GM19452 (cell line): ENCODE results near the gene CCDC51.

Source experiments
- ATAC-seq: cut with Tn5 transposase; IDR thresholded peaks from one replicate; pipeline ENCODE4 v1.9.1; 2021; ENCODE audit not compliant: unreplicated experiment

Gene CCDC51

GRCh38 chr3:48435223-48435595 is 4.7 kb downstream of the CCDC51 start:
- no peak for ATAC-seq

GRCh38 chr3:48434591-48435222 is 5.2 kb downstream of the CCDC51 start:
- ATAC-seq = no peak

GRCh38 chr3:48433472-48434118 is 6.3 kb downstream of the CCDC51 start:
- no peak for ATAC-seq

GRCh38 chr3:48432411-48433371 is 7.2 kb downstream of the CCDC51 start:
- ATAC-seq = no peak

- ATAC-seq = no peak
These were observed 8.5 kb downstream of the CCDC51 start for GRCh38 chr3:48431224-48432029.

GRCh38 chr3:48430708-48431101 is 9.2 kb downstream of the CCDC51 start:
- no peak for ATAC-seq

- ATAC-seq = no peak
These were observed 9.8 kb downstream of the CCDC51 start, which contains the start of gene PLXNB1 for GRCh38 chr3:48429960-48430707. PLXNB1 (minus strand) TSS chr3:48430086; CDS start chr3:48424611, 5,475 bp downstream.

GRCh38 chr3:48429317-48429959 is 10.5 kb downstream of the CCDC51 start:
- ATAC-seq = no peak

GRCh38 chr3:48428572-48429316 is 11.2 kb downstream of the CCDC51 start:
- no peak for ATAC-seq

GRCh38 chr3:48428088-48428571 is 11.8 kb downstream of the CCDC51 start:
- no peak for ATAC-seq

GRCh38 chr3:48427630-48427962 is 12.3 kb downstream of the CCDC51 start:
- no peak for ATAC-seq

- ATAC-seq = no peak
These were observed 12.8 kb downstream of the CCDC51 start for GRCh38 chr3:48426944-48427629.

GRCh38 chr3:48426401-48426909 is 13.5 kb downstream of the CCDC51 start:
- no peak for ATAC-seq

- ATAC-seq = no peak
These were observed 14.6 kb downstream of the CCDC51 start for GRCh38 chr3:48425281-48425812.

GRCh38 chr3:48423883-48424695 is 15.8 kb downstream of the CCDC51 start:
- no peak for ATAC-seq

- no peak for ATAC-seq
These were observed 16.6 kb downstream of the CCDC51 start for GRCh38 chr3:48423241-48423882.

- no peak for ATAC-seq
These were observed 17.2 kb downstream of the CCDC51 start for GRCh38 chr3:48422681-48423080.
